HepG2 (cell line): ENCODE data around the gene TAS1R3. TPM values are rescaled to one million over a fixed set of nuclear protein-coding genes. Genes with fewer than 3 reads are reported as not detected.

Experiments used
- ARHGAP35 ChIP-seq: sonication (generic); formaldehyde crosslinking; IDR thresholded peaks from 2 replicates; pipeline ENCODE4 v1.9.0; 2022; ENCODE audit warnings: mild to moderate bottlenecking, inconsistent platforms, moderate library complexity, missing genetic modification reagents, borderline replicate concordance
- BORCS8-MEF2B ChIP-seq: sonication (generic); formaldehyde crosslinking; IDR thresholded peaks from 2 replicates; pipeline ENCODE4 v1.8.0; 2022; ENCODE audit warnings: mild to moderate bottlenecking, missing genetic modification reagents
- BRD4 ChIP-seq: sonication (generic); formaldehyde crosslinking; IDR thresholded peaks from 2 replicates; pipeline ENCODE4 v1.4.0; 2020; ENCODE audit warnings: missing genetic modification reagents
- CHCHD3 ChIP-seq: sonication (generic); formaldehyde crosslinking; IDR thresholded peaks from 2 replicates; pipeline ENCODE4 v1.8.0; 2022; ENCODE audit warnings: mild to moderate bottlenecking, missing genetic modification reagents, moderate library complexity
- ELF4 ChIP-seq: sonication (generic); formaldehyde crosslinking; IDR thresholded peaks from 2 replicates; pipeline ENCODE4 v1.5.0; 2020; ENCODE audit warnings: missing genetic modification reagents, mild to moderate bottlenecking, moderate library complexity, borderline replicate concordance
- MNT ChIP-seq: fragments of 450-650 bp; IDR thresholded peaks from 2 replicates; pipeline ENCODE4 v1.6.1; 2016
- SALL2 ChIP-seq: sonication (generic); formaldehyde crosslinking; IDR thresholded peaks from 2 replicates; pipeline ENCODE4 v1.8.1; 2023; ENCODE audit warnings: mild to moderate bottlenecking, missing genetic modification reagents, inconsistent platforms
- TFDP2 ChIP-seq: sonication (generic); formaldehyde crosslinking; IDR thresholded peaks from 2 replicates; pipeline ENCODE4 v1.4.0; 2020; ENCODE audit warnings: missing genetic modification reagents
- ZKSCAN5 ChIP-seq: sonication (generic); formaldehyde crosslinking; IDR thresholded peaks from 2 replicates; pipeline ENCODE4 v1.5.1; 2020; ENCODE audit warnings: mild to moderate bottlenecking, missing genetic modification reagents
- ZMYM4 ChIP-seq: sonication (generic); formaldehyde crosslinking; IDR thresholded peaks from 2 replicates; pipeline ENCODE4 v1.8.1; 2023; ENCODE audit warnings: mild to moderate bottlenecking, missing genetic modification reagents
- ZNF12 ChIP-seq: sonication (generic); formaldehyde crosslinking; IDR thresholded peaks from 2 replicates; pipeline ENCODE4 v1.5.0; 2020; ENCODE audit warnings: missing genetic modification reagents
- ZNF230 ChIP-seq: sonication (generic); formaldehyde crosslinking; IDR thresholded peaks from 2 replicates; pipeline ENCODE4 v1.4.0; 2020; ENCODE audit warnings: mild to moderate bottlenecking, missing genetic modification reagents
- ZNF407 ChIP-seq: sonication (generic); formaldehyde crosslinking; IDR thresholded peaks from one replicate; pipeline ENCODE4 v1.5.1; 2020; ENCODE audit warnings: mild to moderate bottlenecking, missing genetic modification reagents; ENCODE audit errors: not compliant biosample characterization
- ZNF550 ChIP-seq: sonication (generic); formaldehyde crosslinking; IDR thresholded peaks from 2 replicates; pipeline ENCODE4 v1.4.0; 2020; ENCODE audit warnings: mild to moderate bottlenecking, missing genetic modification reagents, borderline replicate concordance
- ZNF674 ChIP-seq: sonication (generic); formaldehyde crosslinking; IDR thresholded peaks from 2 replicates; pipeline ENCODE4 v1.5.0; 2020; ENCODE audit warnings: low read depth, mild to moderate bottlenecking, missing genetic modification reagents
- ZNF800 ChIP-seq: sonication (generic); formaldehyde crosslinking; IDR thresholded peaks from 2 replicates; pipeline ENCODE4 v1.4.0; 2020; ENCODE audit warnings: missing genetic modification reagents
- polyA plus RNA-seq, 8 experiments: library from polyadenylated mRNA; depleted of rRNA in 3 of 8; stranded (reverse) in 7 of 8; unstranded in 1 of 8; fragments of >200 nt; fragmentation: Illumina TruSeq in 4 of 8; extraction: Trizol in 4 of 8; gene quantifications; 2 replicates each; pipeline versions ENCODE4 v1.2.1 to v1.2.3, GENCODE V29; 2011 to 2016; ENCODE audit warnings: low read depth in 4 of 8, missing spikeins in 1 of 8, mixed read lengths in 1 of 8; ENCODE audit not compliant: insufficient read depth in 1 of 8
- total RNA-seq, 5 experiments: library from RNA; depleted of rRNA; stranded (reverse); fragments of >200 nt; fragmentation: Illumina TruSeq; extraction: Trizol; gene quantifications; 2 replicates each; pipeline ENCODE4 v1.2.3, GENCODE V29; 2016; ENCODE audit warnings: low read depth in 1 of 5

TAS1R3 gene
- total and polyA plus RNA-seq, 2 of the 13 experiments (the other 11 are each of a cell fraction or from before 2014, with no cell fraction given) = 0.13 to 0.15 TPM

GRCh38 chr1:1374929-1375662 is 44.0 kb downstream of the TAS1R3 start, which contains the start of gene AURKAIP1 (continued):
- TF ChIP-seq ZNF550 (CRISPR knock-in tag) = peak; percentile 89; the same call in 1 of the 2 replicates
- TF ChIP-seq ELF4 (CRISPR knock-in tag) = peak; percentile 97
- no peak; the same call in 1 of the 2 replicates for TF ChIP-seq ZNF230 (CRISPR knock-in tag)
- peak; percentile 73; the same call in 1 of the 2 replicates for TF ChIP-seq ZNF12 (CRISPR knock-in tag)
- no peak for TF ChIP-seq ZKSCAN5 (CRISPR knock-in tag)
- TF ChIP-seq ZMYM4 (CRISPR knock-in tag) = peak; percentile 89
- TF ChIP-seq MNT = peak; percentile 41
- peak; percentile 87; the same call in 1 of the 2 replicates for TF ChIP-seq ARHGAP35 (CRISPR knock-in tag)
- TF ChIP-seq BORCS8-MEF2B (CRISPR knock-in tag) = peak; percentile 93
- TF ChIP-seq ZNF674 (CRISPR knock-in tag) = peak; percentile 80; the same call in 1 of the 2 replicates
- 0 out of 2 replicates have a peak, but pooled peaks have one; percentile 44 for TF ChIP-seq CHCHD3 (CRISPR knock-in tag)
- peak; percentile 93 for TF ChIP-seq TFDP2 (CRISPR knock-in tag)
- no peak; the same call in 1 of the 2 replicates for TF ChIP-seq SALL2 (CRISPR knock-in tag)
- TF ChIP-seq ZNF800 (CRISPR knock-in tag) = no peak
- peak; percentile 84 for TF ChIP-seq ZNF407 (CRISPR knock-in tag)
- peak; percentile 65; the same call in 1 of the 2 replicates for TF ChIP-seq BRD4
